ENCODE data around the gene SIRPA.
"Not testable (repeated sequence)": the region's sequence is repeated elsewhere in the genome, so short reads cannot be mapped to it uniquely, and the experiment has no call there.

Gene SIRPA

GRCh38 chr20:1912053-1912452, 16.8 kb downstream of the SIRPA start:
- Histone ChIP-seq H3K36me3 (no peaks in the 10 kb centered on the region), H3K9ac (no peak overlapping the region), H4K20me1 (peaks cover 8% of the 10 kb centered on the region; the same call in 1 of the 2 replicates), H3K4me3 (no peak overlapping the region), H3K27me3 (no peaks in the 10 kb centered on the region), H3K4me1 (no peaks in the 10 kb centered on the region), H3K27ac (no peak overlapping the region), H3K4me2 (no peak overlapping the region), H3K9me3 (no peaks in the 10 kb centered on the region)
- TF ChIP-seq Cebpa-rat (IDR thresholded peaks at IDR 0.05): no peak

GRCh38 chr20:1912646-1913045, 17.4 kb downstream of the SIRPA start:
- Histone ChIP-seq H3K4me3 (no peak overlapping the region), H3K9ac (no peak overlapping the region), H3K9me3 (no peaks in the 10 kb centered on the region), H3K4me1 (no peaks in the 10 kb centered on the region), H4K20me1 (peaks cover 2% of the 10 kb centered on the region; the same call in 1 of the 2 replicates), H3K27me3 (no peaks in the 10 kb centered on the region), H3K36me3 (no peaks in the 10 kb centered on the region), H3K4me2 (no peak overlapping the region), H3K27ac (no peak overlapping the region)
- TF ChIP-seq Cebpa-rat (IDR thresholded peaks at IDR 0.05): no peak

- H3K9me3 ChIP-seq, H3K4me3 ChIP-seq, H3K27ac ChIP-seq, H3K4me2 ChIP-seq, H3K27me3 ChIP-seq, H3K4me1 ChIP-seq, H3K9ac ChIP-seq, H4K20me1 ChIP-seq, H3K36me3 ChIP-seq: not testable (repeated sequence)
Measured at GRCh38 chr20:1915233-1915632, 20.0 kb downstream of the SIRPA start.

GRCh38 chr20:1915725-1916124, 20.5 kb downstream of the SIRPA start:
- no peaks in the 10 kb centered on the region for H3K9me3 ChIP-seq
- no peak overlapping the region for H3K4me3 ChIP-seq
- H3K36me3 ChIP-seq: no peaks in the 10 kb centered on the region
- no peak for TF ChIP-seq Cebpa-rat (IDR thresholded peaks at IDR 0.05)
- no peak overlapping the region for H3K4me2 ChIP-seq
- H3K27ac ChIP-seq: no peak overlapping the region
- no peaks in the 10 kb centered on the region for H3K4me1 ChIP-seq
- H3K27me3 ChIP-seq: no peaks in the 10 kb centered on the region
- H4K20me1 ChIP-seq: no peaks in the 10 kb centered on the region
- H3K9ac ChIP-seq: no peak overlapping the region

- no peak for TF ChIP-seq Cebpa-rat (IDR thresholded peaks at IDR 0.05)
- Histone ChIP-seq H3K4me1 (no peaks in the 10 kb centered on the region), H3K9me3 (no peaks in the 10 kb centered on the region), H3K9ac (no peak overlapping the region), H4K20me1 (no peaks in the 10 kb centered on the region), H3K27me3 (no peaks in the 10 kb centered on the region), H3K36me3 (no peaks in the 10 kb centered on the region), H3K4me3 (no peak overlapping the region), H3K4me2 (no peak overlapping the region), H3K27ac (no peak overlapping the region)
Measured at GRCh38 chr20:1917786-1918185, 22.6 kb downstream of the SIRPA start.

- Histone ChIP-seq H3K4me1 (no peaks in the 10 kb centered on the region), H3K27me3 (no peaks in the 10 kb centered on the region), H3K36me3 (no peaks in the 10 kb centered on the region), H3K27ac (no peak overlapping the region), H3K4me2 (no peak overlapping the region), H3K9me3 (no peaks in the 10 kb centered on the region), H4K20me1 (no peaks in the 10 kb centered on the region), H3K4me3 (no peak overlapping the region), H3K9ac (no peak overlapping the region)
- TF ChIP-seq Cebpa-rat (IDR thresholded peaks at IDR 0.05): no peak
Measured at GRCh38 chr20:1918491-1919165, 23.4 kb downstream of the SIRPA start.

- TF ChIP-seq Cebpa-rat (IDR thresholded peaks at IDR 0.05): no peak
- Histone ChIP-seq H3K27me3 (no peaks in the 10 kb centered on the region), H4K20me1 (no peaks in the 10 kb centered on the region), H3K9ac (no peak overlapping the region), H3K4me3 (no peak overlapping the region), H3K9me3 (no peaks in the 10 kb centered on the region), H3K27ac (no peak overlapping the region), H3K4me1 (no peaks in the 10 kb centered on the region), H3K36me3 (no peaks in the 10 kb centered on the region), H3K4me2 (no peak overlapping the region)
Measured at GRCh38 chr20:1920252-1920651, 25.0 kb downstream of the SIRPA start.

GRCh38 chr20:1920826-1921225, 25.6 kb downstream of the SIRPA start:
- Histone ChIP-seq H3K9ac (no peak overlapping the region), H4K20me1 (no peaks in the 10 kb centered on the region), H3K27ac (no peak overlapping the region), H3K9me3 (no peaks in the 10 kb centered on the region), H3K4me1 (no peaks in the 10 kb centered on the region), H3K36me3 (no peaks in the 10 kb centered on the region), H3K27me3 (no peaks in the 10 kb centered on the region), H3K4me3 (no peak overlapping the region), H3K4me2 (no peak overlapping the region)
- no peak for TF ChIP-seq Cebpa-rat (IDR thresholded peaks at IDR 0.05)

- H3K4me2 ChIP-seq, H4K20me1 ChIP-seq, H3K9me3 ChIP-seq, H3K27me3 ChIP-seq, H3K9ac ChIP-seq, H3K4me1 ChIP-seq, H3K36me3 ChIP-seq, H3K4me3 ChIP-seq, H3K27ac ChIP-seq: not testable (repeated sequence)
Measured at GRCh38 chr20:1921985-1922384, 26.8 kb downstream of the SIRPA start.

GRCh38 chr20:1922786-1923185, 27.6 kb downstream of the SIRPA start:
- no peak for TF ChIP-seq Cebpa-rat (IDR thresholded peaks at IDR 0.05)
- no peaks in the 10 kb centered on the region for H4K20me1 ChIP-seq
- no peak overlapping the region for H3K4me3 ChIP-seq
- no peaks in the 10 kb centered on the region for H3K27me3 ChIP-seq
- H3K4me2 ChIP-seq: no peak overlapping the region
- H3K9me3 ChIP-seq: no peaks in the 10 kb centered on the region
- H3K9ac ChIP-seq: no peak overlapping the region
- H3K27ac ChIP-seq: no peak overlapping the region
- H3K4me1 ChIP-seq: no peaks in the 10 kb centered on the region
- no peaks in the 10 kb centered on the region for H3K36me3 ChIP-seq

Measured in BLaER1 (cell line).